ENCODE results near the gene ING3. TPM values are rescaled to one million over a fixed set of nuclear protein-coding genes. Genes with fewer than 3 reads are reported as not detected.

The ING3 gene
- total and polyA plus RNA-seq, 2 of the 8 experiments (the other 6 are each of a cell fraction or from before 2014, with no cell fraction given): 6.0 to 17.7 TPM

DNA sequence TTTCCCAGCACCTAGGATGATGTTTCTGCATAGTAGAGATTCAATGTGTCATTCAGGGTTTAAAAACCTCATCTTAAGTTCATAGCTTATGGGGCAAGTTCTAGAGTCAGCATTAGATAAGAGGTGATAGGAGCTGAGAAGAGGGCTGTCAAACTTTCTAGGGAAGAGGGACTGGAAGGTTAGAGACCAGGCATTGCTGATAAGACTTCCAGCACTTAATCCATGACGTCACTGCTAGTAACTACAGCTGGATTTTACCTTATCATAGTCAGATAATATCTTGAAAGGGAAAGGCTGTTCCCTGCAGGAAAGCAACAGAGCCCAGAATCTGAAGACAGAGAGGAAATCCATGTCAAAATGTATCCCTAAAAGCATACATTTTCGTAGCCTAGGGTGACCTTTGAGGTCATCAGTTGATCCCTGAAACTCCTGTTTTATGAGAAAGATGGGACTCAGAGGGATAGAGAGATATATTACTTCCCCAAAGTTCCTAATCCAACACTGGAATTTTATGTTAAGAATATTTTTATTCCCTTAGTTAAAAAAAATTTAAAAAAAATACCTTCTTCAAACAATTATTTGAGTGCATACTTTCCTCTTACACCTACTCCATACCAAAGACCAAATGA lies 34.7 kb downstream of the ING3 start (continued):
- TF ChIP-seq CTCF (IDR thresholded peaks at IDR 0.05; ENCODE audit: control extremely low read depth in 1 of 3, insufficient read depth in 1 of 3, low read depth in 1 of 3, low read length in 3 of 3) (no peak), EZH2 (IDR thresholded peaks at IDR 0.05; ENCODE audit: low read depth, low read length, severe bottlenecking) (no peak), CBX5 (IDR thresholded peaks at IDR 0.05; ENCODE audit: low read depth, low read length) (no peak), ZNF274 (IDR thresholded peaks at IDR 0.05; ENCODE audit: borderline replicate concordance, extremely low read depth, low read length) (no peak), TCF12 (IDR thresholded peaks at IDR 0.05; ENCODE audit: low read depth, low read length) (no peak), PHF8 (conservative IDR thresholded peaks at IDR 0.05; ENCODE audit: low read depth, low read length) (no peak), POLR2AphosphoS5 (IDR thresholded peaks at IDR 0.05; ENCODE audit: low read depth, low read length) (no peak), HDAC6 (IDR thresholded peaks at IDR 0.05; ENCODE audit: low read depth, low read length) (no peak)
